KBM-7 (cell line): ENCODE measurements around the gene SDR42E1.

Experiments used
- DNase-seq: peaks from one replicate; pipeline ENCODE4 v3.0.0-alpha.2; 2015
- in situ Hi-C: fragments of 300-500 bp; cut with MboI; formaldehyde crosslinking; loops from 2 replicates; pipeline ENCODE4 v1.14.3; 2020; ENCODE audit warnings: low sequenced_read_pairs, low pct_unique_long_range_greater_than_20kb, mixed read lengths

Gene SDR42E1

DNA sequence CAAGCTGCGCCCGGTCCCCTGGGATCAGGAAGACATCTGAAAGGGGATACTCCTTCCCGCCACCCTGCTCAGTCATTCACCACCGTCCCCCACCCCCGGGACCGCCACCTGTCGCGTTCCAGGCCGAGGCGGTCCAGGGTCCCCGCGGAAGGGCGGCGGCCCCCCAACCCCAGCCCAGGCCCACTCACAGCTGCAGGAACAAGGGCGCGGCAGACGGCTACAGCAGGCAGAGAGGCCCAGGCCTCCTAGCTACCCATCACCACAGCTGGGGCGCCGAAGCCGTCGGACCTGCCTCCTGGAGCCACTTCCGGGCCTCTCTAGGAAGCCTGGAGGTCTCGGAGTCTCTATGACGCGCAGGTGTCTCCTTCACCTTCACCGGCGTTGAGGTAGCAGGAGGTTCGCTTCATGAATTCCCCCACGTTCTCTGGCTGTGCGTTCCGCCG lies at the start of gene SDR42E1:
TSS of gene SDR42E1 (minus strand) at position 272 of the 443 bp plus-strand sequence. CDS start 10,612 bp downstream, outside the sequence.
- DNase-seq: no peak

DNA sequence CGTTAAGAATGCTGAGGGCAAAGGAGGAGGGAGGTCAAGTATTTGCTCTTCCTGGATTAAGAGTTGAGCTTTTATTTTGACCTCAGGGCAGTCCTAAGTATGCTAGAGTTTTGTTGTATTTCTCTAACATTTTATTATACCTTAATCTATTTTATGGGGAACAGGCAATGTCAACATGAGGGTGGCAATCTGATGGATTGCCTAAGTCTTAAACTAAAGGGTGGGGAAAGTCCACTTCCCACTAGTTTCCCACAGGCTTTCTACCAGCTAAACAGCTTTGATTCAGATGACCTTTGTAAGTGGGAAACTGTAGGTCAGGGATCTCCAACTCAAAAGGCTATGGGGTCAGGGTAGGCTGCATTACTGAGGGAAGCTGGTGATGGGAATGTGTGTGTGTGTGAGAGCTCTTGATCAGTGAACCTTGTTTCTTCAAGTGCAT lies 48.7 kb upstream of the SDR42E1 start:
- in situ Hi-C loops: no loop called here
- DNase-seq: no peak

More for the DNA sequence above, at the start of gene SDR42E1:
- in situ Hi-C loops: no loop called here

DNA sequence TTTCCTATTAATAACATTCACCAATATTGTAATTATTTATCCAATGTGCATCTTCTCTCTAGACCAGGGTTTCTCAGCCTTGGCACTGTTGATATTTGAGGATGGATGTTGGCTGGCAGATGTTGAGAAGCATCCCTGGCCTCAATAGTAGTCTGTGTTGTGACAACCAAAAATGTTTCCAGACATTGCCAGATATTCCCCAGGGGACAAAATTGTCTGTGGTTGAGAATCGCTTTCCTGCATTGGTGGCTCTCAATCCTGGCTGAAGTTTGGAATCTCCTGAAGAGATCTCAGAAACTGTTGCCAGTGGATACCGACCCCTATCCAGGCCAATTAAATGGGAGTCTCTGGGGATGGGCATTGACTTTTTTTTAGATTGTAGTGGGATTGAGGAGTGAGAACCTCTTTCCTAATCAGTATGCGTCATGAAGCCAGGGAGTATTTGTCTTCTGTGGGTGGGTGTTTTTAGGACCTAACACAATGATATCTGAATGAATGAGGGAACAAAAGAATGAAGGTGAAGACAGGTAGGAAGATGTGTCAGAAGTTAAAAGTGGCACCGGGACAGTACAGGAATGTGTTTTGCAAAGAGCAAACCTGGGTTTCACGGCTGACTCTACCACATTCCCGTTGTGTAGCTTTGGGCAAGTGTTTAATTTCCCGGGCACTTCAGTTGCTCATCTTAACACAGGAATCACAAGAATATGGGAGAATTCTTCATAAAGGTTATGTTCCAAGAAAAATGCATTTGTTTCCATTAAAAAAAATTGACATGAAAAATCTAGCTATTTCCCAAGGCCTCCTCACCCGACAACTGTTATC lies 48.1 kb upstream of the SDR42E1 start:
- no peak for DNase-seq

GRCh38 chr16:82056550-82056896 lies 45.3 kb upstream of the SDR42E1 start:
- no peak for DNase-seq
- in situ Hi-C loops: no loop called here

More for the DNA sequence above, 48.1 kb upstream of the SDR42E1 start:
- in situ Hi-C loops: no loop called here

GRCh38 chr16:82055728-82056549 lies 44.7 kb upstream of the SDR42E1 start:
- in situ Hi-C loops: no loop called here
- no peak for DNase-seq

GRCh38 chr16:82055117-82055516 lies 43.8 kb upstream of the SDR42E1 start:
- DNase-seq: no peak
- in situ Hi-C loops: no loop called here

DNA sequence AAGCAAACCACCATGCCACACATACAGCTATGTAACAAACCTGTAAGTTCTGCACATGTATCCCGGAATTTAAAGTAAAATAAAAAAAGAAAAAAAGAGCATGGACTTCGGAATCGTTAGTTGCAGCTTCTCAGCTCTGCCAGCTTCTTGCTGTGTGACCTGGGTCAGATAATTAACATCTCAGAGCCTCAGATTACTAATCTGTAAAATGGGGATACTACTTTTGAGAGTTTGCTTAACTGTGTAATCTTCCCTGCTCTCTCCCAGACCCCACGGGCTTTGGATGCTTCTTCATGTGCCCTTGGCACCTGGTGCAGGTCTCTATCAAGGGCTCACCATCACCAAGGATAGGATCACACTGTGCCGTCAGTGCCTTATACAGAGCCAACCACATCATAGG lies 40.4 kb upstream of the SDR42E1 start:
- DNase-seq: no peak
- in situ Hi-C loops: no loop called here

DNA sequence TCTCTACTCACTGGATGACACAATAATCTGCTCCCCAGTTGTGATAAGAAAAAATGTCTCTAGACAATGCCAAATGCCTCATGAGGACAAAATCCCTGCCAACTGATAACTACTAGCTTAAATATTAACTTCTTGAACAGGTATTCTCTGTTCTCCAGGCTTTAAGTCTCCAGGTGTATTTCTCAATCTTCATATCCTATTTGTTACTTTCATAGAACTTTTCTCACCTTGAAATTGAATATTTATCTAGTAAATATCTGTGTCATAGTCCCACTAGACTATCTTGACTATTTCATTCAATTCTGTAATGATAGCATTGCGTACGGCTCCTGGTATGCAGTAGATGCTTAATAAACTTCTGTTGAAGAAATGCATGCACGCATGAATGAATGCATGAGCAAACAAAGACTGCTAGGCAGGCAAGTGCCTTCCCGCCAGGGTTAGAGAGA lies 39.7 kb upstream of the SDR42E1 start:
- no peak for DNase-seq
- in situ Hi-C loops: no loop called here

DNA sequence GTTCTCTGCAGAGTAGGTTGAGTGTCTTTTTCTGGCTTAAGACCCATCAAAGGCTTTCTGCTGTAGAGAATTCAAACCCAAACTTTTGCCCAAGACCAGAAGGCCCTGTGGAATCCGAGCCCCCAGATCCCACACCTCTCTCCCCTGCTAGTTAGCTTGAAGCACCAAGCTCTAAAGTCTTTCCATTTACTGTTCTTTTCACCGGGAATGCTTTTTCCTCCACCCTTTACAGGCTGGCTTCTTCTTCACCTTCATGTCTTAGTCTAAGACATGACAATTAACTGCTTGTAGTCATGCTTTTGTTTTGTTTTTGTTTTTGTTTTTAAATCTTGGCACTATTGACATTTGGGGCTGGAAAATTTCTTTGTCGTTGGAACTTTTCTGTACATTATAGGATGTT lies 39.2 kb upstream of the SDR42E1 start:
- DNase-seq: no peak
- in situ Hi-C loops: no loop called here

DNA sequence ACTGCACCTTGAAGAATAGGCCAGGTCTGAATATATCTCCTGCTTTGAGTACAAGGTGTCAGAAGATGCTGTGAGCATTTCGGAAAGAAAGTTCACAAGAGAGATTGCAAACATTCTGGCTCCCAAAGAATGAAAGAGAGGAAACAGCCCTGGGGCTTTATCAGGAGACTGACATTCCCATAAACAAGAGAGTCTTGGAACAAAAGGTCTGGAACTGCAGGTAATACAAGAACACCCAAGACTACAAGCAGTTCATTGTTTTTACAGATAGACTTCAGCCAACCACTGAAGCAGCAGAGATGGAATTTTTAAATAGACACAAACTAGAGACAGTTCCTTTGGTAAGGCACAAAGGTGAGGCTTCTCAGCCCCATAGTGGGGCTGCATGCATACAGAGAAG lies 38.2 kb upstream of the SDR42E1 start:
- DNase-seq: no peak

GRCh38 chr16:82047787-82048186 lies 36.5 kb upstream of the SDR42E1 start:
- no peak for DNase-seq
- in situ Hi-C loops: no loop called here

More for the DNA sequence above, 38.2 kb upstream of the SDR42E1 start:
- in situ Hi-C loops: no loop called here

GRCh38 chr16:82047374-82047773 lies 36.1 kb upstream of the SDR42E1 start:
- in situ Hi-C loops: no loop called here
- no peak for DNase-seq

DNA sequence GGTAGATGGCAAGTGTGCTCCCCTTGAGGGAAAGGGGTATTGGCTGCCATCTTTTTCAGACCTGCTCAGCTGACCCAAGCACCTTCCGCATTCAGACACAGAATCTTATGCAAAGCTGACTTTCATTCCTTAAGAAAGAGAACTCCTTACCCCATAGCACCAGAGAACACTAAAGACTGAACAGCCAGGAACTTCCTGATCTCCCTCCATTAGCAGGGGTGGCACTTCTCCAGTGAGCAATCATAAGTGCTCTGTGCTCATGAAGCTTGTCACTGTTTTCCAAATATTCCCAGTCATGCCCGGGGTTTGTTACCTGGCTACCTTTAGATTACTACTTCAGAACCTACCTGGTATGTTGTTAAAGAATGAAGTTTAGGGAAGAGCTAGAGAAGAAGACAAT lies 35.7 kb upstream of the SDR42E1 start:
- no peak for DNase-seq
- in situ Hi-C loops: no loop called here

DNA sequence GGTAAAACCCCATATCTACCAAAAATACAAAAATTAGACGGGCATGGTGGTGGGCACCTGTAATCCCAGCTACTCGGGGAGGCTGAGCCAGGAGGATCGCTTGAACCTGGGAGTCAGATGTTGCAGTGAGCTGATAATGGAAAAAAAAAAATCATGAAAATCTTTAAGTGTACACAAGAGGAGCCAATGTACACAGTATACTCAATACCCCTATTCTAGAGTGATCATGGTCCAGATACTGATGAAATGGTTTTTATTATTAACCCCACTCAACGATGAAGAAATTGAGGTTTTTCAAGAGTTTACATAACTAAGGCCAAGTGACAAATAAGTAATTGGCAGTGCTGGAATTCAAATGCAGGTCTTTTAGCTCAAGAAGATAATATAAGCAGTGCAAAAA lies 35.3 kb upstream of the SDR42E1 start:
- no peak for DNase-seq
- in situ Hi-C loops: no loop called here

DNA sequence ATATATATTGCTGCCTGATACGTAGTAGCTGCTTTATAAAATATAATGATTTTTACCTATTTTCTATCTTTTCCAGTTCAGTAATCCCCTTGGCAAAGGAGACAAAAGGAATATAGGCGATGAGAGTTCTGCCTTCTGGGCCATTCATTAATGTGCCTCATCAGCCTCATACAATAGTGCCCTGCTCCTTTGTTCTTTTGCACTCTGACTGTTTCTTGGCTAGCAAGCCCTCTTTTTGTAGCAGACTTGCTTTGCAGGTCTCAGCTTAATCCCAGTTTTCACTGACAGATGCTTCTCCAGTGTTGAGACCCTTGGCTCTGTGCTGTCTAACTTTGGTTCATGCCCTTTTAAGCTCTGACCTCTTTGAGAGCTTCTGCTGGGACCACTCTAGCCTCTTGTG lies 34.2 kb upstream of the SDR42E1 start:
- in situ Hi-C loops: no loop called here

DNA sequence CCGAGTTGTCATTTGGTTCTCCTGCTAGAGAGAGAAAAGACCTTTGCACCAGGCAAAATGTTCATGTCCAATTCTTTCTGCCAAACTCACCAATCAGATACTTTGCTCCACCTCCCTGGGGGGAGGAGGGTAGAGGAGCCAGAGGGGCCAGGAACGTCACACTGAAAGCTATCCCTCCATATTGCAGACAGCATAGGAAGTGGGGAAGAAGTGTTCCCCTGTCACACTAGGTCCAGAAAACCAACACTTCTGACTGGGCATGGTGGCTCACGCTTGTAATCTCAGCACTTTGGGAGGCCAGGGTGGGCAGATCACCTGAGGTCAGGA lies 33.3 kb upstream of the SDR42E1 start:
- DNase-seq: no peak
- in situ Hi-C loops: no loop called here

More for the DNA sequence above, 34.2 kb upstream of the SDR42E1 start:
- DNase-seq: no peak

DNA sequence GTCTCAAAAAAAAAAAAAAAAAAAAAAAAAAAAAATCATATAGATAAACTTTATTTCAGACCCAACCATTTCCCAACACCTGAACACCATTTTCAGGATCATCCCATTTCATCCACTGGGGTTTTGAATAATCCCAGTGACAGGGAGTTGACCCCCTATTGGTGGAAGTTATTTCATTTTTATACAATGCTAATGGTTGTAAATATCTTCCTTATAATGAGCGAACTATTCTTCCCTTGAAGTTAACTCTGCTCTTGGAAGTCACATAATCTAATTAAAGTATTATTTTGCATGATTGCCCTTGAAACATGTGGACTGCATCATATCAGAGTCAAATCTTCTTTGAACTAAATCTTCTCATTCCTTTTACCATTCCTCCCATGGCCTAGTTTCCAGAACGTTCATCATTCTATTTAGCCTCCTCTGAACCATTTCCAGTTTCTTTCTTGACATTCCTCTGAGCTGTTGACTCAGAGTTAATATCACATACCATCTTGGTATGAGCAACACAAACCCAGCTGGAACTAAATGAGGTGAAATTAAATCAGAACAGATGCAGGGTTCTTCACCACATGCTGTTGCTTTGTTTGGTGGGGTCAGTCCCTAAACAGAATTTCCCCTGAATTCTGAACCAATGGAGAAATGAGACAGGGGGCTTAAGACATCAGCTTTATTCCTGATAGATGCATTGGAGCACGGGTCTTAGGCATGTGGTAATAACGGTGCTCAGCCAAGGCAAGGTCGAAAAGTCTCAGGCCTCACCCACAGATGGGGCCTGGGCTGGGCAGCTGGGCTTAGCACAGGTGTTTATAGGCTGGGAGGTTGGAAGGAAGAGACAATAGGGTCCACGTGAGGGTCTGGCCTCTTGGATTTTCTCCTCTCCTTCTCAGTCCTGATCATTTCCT lies 32.7 kb upstream of the SDR42E1 start:
- DNase-seq: no peak
- in situ Hi-C loops: no loop called here

GRCh38 chr16:82042846-82043245 lies 31.6 kb upstream of the SDR42E1 start:
- in situ Hi-C loops: no loop called here
- DNase-seq: no peak

- in situ Hi-C loops: no loop called here
- DNase-seq: no peak
Measured at GRCh38 chr16:82042144-82042543, 30.9 kb upstream of the SDR42E1 start.
